ENCODE results near the gene PTPRN2. TPM values are rescaled to one million over a fixed set of nuclear protein-coding genes. Genes with fewer than 3 reads are reported as not detected.

PTPRN2 gene
- total RNA-seq, 1 experiment from 2014 or later: 3.8 TPM

- no peaks in the 10 kb centered on the region for H3K36me3 ChIP-seq
- peaks cover 10% of the 10 kb centered on the region; the same call in 1 of the 2 replicates for H3K27me3 ChIP-seq
- H3K4me1 ChIP-seq: no peaks in the 10 kb centered on the region
- no peak overlapping the region for H3K4me3 ChIP-seq
- no peak overlapping the region for H3K27ac ChIP-seq
- no peak for DNase-seq
- H3K9me3 ChIP-seq (replicated peaks): no peaks in the 10 kb centered on the region
Measured at GRCh38 chr7:158405324-158405723, 182.3 kb downstream of the PTPRN2 start.

- DNase-seq: no peak
- peaks cover 5% of the 10 kb centered on the region; the same call in 1 of the 2 replicates for H3K27me3 ChIP-seq
- no peaks in the 10 kb centered on the region for H3K36me3 ChIP-seq
- no peaks in the 10 kb centered on the region for H3K4me1 ChIP-seq
- no peaks in the 10 kb centered on the region for H3K9me3 ChIP-seq (replicated peaks)
- no peak overlapping the region for H3K27ac ChIP-seq
- no peak overlapping the region for H3K4me3 ChIP-seq
Measured at GRCh38 chr7:158404031-158404761, 183.4 kb downstream of the PTPRN2 start.

DNA sequence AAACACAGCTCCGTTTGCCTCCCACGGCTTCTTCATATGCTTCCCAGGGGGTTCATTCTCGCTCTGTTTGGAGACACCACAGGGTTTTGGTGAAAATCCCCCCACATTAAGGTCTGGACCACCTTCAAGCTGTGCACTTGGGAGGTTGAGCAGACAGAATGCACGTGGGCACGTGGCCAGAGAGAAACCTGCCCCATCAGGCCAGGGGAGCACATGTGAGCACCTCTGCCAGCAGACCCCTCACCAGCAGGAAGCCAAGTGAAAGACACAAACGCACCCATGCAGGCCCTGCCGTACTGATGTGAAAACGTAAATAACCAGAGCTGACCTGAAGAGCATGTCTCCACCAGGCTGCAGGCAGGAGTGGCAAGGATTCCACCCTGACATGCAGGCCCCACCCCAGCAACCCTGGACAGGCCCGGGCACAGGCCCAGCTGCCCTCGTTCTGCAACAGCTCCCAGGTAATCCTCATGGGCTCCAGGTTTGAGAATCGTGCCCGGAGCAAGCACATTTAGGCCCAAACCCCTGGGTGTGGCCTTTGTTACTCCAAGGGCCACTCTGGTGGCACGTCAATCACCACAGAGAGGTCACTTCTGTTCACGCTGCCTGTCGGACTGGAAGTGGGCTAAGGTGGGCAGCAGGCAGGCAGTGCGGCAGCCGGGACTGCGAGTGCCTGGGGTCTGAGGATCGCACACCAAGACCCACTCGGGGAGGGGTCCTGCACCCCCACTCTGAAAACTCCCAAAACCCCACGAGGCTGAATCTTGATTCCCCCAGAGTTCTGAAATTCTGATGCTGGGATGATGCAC, 184.4 kb downstream of the PTPRN2 start:
- DNase-seq: no peak
- peaks cover 5% of the 10 kb centered on the region; the same call in 1 of the 2 replicates for H3K27me3 ChIP-seq
- no peak overlapping the region for H3K27ac ChIP-seq
- H3K36me3 ChIP-seq: no peaks in the 10 kb centered on the region
- H3K9me3 ChIP-seq (replicated peaks): peaks cover 5% of the 10 kb centered on the region; the same call in 1 of the 2 replicates
- H3K4me1 ChIP-seq: no peaks in the 10 kb centered on the region
- H3K4me3 ChIP-seq: no peak overlapping the region

DNA sequence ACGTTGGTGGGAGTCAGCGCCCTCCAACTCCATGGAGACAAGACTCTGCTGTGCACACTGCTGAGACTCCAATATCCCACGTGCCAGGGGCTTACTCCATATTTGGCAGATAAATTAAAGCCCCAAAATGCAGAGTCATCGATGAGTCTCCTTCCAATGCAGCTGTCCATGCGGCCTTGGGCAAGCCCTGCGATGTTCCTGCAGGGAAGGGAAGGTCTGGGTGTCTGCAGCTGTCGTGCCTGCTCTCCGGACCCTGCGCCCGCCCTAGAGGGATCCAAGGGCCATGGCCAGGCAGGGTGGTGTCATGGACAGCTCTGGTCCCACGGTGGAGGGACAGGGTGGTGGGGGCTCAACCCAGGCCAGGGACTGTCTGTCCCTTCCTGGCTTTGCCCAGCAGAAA, 185.2 kb downstream of the PTPRN2 start:
- H3K9me3 ChIP-seq (replicated peaks): peaks cover 5% of the 10 kb centered on the region; the same call in 1 of the 2 replicates
- H3K27me3 ChIP-seq: peaks cover 5% of the 10 kb centered on the region; the same call in 1 of the 2 replicates
- DNase-seq: peak; percentile 30 to 33
- H3K4me3 ChIP-seq: no peak overlapping the region
- no peaks in the 10 kb centered on the region for H3K4me1 ChIP-seq
- H3K36me3 ChIP-seq: no peaks in the 10 kb centered on the region
- no peak overlapping the region for H3K27ac ChIP-seq

DNA sequence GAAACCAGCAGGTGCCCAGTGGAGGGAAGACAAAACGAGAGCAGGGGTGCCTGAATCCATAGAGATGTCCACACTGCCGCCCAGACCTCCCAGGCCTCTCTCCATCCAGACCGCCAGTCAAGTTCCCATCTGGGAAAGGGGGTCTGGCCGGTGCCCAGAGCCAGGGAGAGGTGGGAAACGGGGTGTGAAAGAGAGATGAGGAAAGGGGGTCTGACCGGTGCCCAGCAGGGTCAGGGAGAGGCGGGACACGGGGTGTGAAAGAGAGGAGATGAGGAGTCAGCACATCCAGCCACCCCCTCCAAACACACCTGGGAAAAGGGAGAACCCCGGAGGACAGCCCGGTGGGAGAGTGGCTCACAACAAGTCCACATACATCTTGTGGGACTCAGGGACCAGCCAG, 185.8 kb downstream of the PTPRN2 start:
- Histone ChIP-seq H3K4me3 (no peak overlapping the region), H3K9me3 (replicated peaks) (peaks cover 5% of the 10 kb centered on the region; the same call in 1 of the 2 replicates), H3K27me3 (peaks cover 5% of the 10 kb centered on the region; the same call in 1 of the 2 replicates), H3K4me1 (no peaks in the 10 kb centered on the region), H3K36me3 (no peaks in the 10 kb centered on the region), H3K27ac (no peak overlapping the region)
- DNase-seq: no peak

DNA sequence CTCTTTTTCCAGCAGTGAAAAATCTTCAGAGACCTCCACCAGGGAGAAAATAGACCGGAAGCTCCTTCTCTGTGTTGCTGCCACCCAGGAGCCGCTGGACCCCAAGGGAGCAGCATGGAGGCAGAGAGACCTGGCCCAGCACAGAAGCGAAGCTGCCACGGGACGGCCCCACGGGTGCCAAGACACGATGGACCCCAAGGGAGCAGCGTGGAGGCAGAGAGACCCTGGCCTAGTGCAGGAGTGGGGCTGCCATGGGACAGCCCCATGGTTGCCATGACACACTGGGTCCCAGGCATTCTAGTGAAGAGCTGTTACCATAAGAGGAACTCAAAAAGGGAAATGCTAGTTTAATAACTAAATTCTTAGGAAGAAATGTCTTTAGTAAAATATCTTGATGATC, 186.3 kb downstream of the PTPRN2 start:
- peaks cover 5% of the 10 kb centered on the region; the same call in 1 of the 2 replicates for H3K27me3 ChIP-seq
- no peak for DNase-seq
- H3K36me3 ChIP-seq: no peaks in the 10 kb centered on the region
- H3K27ac ChIP-seq: no peak overlapping the region
- H3K4me1 ChIP-seq: no peaks in the 10 kb centered on the region
- peaks cover 5% of the 10 kb centered on the region; the same call in 1 of the 2 replicates for H3K9me3 ChIP-seq (replicated peaks)
- no peak overlapping the region for H3K4me3 ChIP-seq

GRCh38 chr7:158400601-158401225, 186.9 kb downstream of the PTPRN2 start:
- Histone ChIP-seq H3K4me3 (no peak overlapping the region), H3K27ac (no peak overlapping the region), H3K36me3 (no peaks in the 10 kb centered on the region), H3K9me3 (replicated peaks) (peaks cover 5% of the 10 kb centered on the region; the same call in 1 of the 2 replicates), H3K27me3 (peaks cover 5% of the 10 kb centered on the region; the same call in 1 of the 2 replicates), H3K4me1 (no peaks in the 10 kb centered on the region)
- DNase-seq: no peak

DNA sequence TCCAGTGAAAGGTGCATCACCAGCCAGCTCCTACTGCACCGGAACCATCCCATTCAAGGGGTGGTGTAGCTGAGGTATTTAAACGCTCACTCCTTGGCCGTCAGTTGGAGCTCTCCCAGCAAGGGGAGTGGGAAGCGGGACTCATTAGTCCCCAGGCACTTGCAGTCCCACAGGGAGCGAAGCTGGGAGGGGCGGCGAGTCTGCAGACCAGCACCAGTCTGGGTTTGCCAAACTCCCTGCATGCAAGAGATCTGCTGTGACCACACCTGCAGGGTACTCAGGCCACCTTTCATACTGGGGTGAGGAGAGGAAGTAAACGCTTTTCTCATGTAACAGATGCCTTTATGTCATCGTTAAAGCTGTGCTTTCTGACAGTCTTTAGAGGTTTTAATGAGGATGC, 187.9 kb downstream of the PTPRN2 start:
- Histone ChIP-seq H3K27ac (no peak overlapping the region), H3K9me3 (replicated peaks) (peaks cover 5% of the 10 kb centered on the region; the same call in 1 of the 2 replicates)

GRCh38 chr7:158398750-158399149, 188.9 kb downstream of the PTPRN2 start:
- peaks cover 8% of the 10 kb centered on the region; the same call in 1 of the 2 replicates for H3K27me3 ChIP-seq
- H3K27ac ChIP-seq: no peak overlapping the region
- H3K4me3 ChIP-seq: no peak overlapping the region
- no peak for DNase-seq
- H3K4me1 ChIP-seq: no peaks in the 10 kb centered on the region
- H3K36me3 ChIP-seq: no peaks in the 10 kb centered on the region
- H3K9me3 ChIP-seq (replicated peaks): peaks cover 5% of the 10 kb centered on the region; the same call in 1 of the 2 replicates

More for the DNA sequence above, 187.9 kb downstream of the PTPRN2 start:
- H3K27me3 ChIP-seq: peaks cover 6% of the 10 kb centered on the region; the same call in 1 of the 2 replicates
- no peak for DNase-seq
- H3K36me3 ChIP-seq: no peaks in the 10 kb centered on the region
- H3K4me3 ChIP-seq: no peak overlapping the region
- no peaks in the 10 kb centered on the region for H3K4me1 ChIP-seq

DNA sequence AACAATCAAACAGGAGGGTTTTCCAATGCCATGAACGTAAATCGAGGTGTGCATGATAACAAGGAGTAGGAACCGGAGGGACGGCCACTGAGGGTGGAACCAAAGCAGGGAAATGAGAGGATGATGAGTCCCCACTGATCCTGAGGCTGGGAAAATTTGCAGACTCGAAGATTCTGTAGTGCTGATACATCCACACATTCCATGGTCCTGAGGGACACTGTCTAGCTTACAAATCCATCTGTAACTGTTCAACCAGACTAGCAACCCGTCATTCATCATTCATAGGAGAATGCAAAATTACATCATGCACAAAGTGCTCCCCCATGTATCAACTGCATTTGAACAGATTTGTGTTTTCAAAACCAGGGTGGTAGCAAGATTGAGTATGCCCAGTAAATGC, 189.7 kb downstream of the PTPRN2 start:
- H3K9me3 ChIP-seq (replicated peaks): peaks cover 5% of the 10 kb centered on the region; the same call in 1 of the 2 replicates
- no peak overlapping the region for H3K4me3 ChIP-seq
- peaks cover 15% of the 10 kb centered on the region; the same call in 1 of the 2 replicates for H3K27me3 ChIP-seq
- H3K27ac ChIP-seq: no peak overlapping the region
- H3K36me3 ChIP-seq: no peaks in the 10 kb centered on the region
- no peaks in the 10 kb centered on the region for H3K4me1 ChIP-seq
- DNase-seq: no peak

GRCh38 chr7:158396982-158397862, 190.4 kb downstream of the PTPRN2 start:
- no peaks in the 10 kb centered on the region for H3K4me1 ChIP-seq

GRCh38 chr7:158396301-158396905, 191.2 kb downstream of the PTPRN2 start:
- H3K4me3 ChIP-seq: no peak overlapping the region
- no peak overlapping the region for H3K27ac ChIP-seq
- H3K4me1 ChIP-seq: no peaks in the 10 kb centered on the region
- H3K9me3 ChIP-seq (replicated peaks): peaks cover 5% of the 10 kb centered on the region; the same call in 1 of the 2 replicates
- DNase-seq: no peak
- H3K36me3 ChIP-seq: no peaks in the 10 kb centered on the region
- peaks cover 19% of the 10 kb centered on the region; the same call in 1 of the 2 replicates for H3K27me3 ChIP-seq

More at GRCh38 chr7:158396982-158397862, 190.4 kb downstream of the PTPRN2 start:
- Histone ChIP-seq H3K27me3 (peaks cover 21% of the 10 kb centered on the region; the same call in 1 of the 2 replicates), H3K36me3 (no peaks in the 10 kb centered on the region), H3K4me3 (no peak overlapping the region), H3K27ac (no peak overlapping the region), H3K9me3 (replicated peaks) (peaks cover 5% of the 10 kb centered on the region; the same call in 1 of the 2 replicates)
- no peak for DNase-seq

DNA sequence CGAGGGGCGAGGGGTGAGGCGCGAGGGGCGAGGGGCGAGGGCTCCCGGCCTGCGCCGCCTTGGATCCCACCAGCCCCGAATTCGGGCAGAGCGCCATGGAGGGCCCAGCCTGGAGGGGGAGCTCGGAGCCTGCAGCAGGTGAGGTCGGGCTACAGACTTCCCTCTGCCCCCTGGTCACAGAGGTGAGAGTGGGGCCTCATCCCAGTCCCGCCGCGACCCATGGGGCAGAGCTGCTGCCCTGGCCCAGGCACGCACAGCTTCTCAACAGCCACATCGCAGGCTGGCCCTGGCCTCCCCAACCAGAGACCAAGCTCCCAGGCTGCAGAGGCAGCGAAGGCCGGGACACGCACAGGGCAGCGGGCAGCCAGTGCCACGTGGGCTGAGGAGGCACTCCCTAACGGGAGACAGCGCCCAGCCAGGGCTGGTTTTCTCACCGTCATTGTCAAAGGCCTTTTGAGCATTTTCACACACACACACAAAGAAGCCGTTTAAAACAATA, 191.8 kb downstream of the PTPRN2 start:
- peaks cover 16% of the 10 kb centered on the region; the same call in 1 of the 2 replicates for H3K27me3 ChIP-seq
- DNase-seq: no peak
- H3K4me3 ChIP-seq: no peak overlapping the region
- H3K4me1 ChIP-seq: no peaks in the 10 kb centered on the region
- H3K27ac ChIP-seq: no peak overlapping the region
- H3K9me3 ChIP-seq (replicated peaks): peaks cover 5% of the 10 kb centered on the region; the same call in 1 of the 2 replicates
- H3K36me3 ChIP-seq: no peaks in the 10 kb centered on the region
